GM20431 (cell line): ENCODE measurements around the gene DOCK10.

Experiments used
- in situ Hi-C: fragments of 300-500 bp; cut with MseI, MboI; formaldehyde crosslinking; loops from one replicate; pipeline ENCODE4 v1.15.0; 2020; ENCODE audit warnings: low sequenced_read_pairs; ENCODE audit not compliant: unreplicated experiment

Gene DOCK10

GRCh38 chr2:224803930-224804329, 238.3 kb downstream of the DOCK10 start:
- in situ Hi-C loops: no loop called here

GRCh38 chr2:224802407-224802806, 239.9 kb downstream of the DOCK10 start:
- in situ Hi-C loops: no loop called here

- in situ Hi-C loops: no loop called here
These were observed 240.9 kb downstream of the DOCK10 start for GRCh38 chr2:224801360-224801759.

- in situ Hi-C loops: no loop called here
These were observed 242.6 kb downstream of the DOCK10 start for GRCh38 chr2:224799691-224800090.

- in situ Hi-C loops: no loop called here
These were observed 244.1 kb downstream of the DOCK10 start for GRCh38 chr2:224798180-224798579.

DNA sequence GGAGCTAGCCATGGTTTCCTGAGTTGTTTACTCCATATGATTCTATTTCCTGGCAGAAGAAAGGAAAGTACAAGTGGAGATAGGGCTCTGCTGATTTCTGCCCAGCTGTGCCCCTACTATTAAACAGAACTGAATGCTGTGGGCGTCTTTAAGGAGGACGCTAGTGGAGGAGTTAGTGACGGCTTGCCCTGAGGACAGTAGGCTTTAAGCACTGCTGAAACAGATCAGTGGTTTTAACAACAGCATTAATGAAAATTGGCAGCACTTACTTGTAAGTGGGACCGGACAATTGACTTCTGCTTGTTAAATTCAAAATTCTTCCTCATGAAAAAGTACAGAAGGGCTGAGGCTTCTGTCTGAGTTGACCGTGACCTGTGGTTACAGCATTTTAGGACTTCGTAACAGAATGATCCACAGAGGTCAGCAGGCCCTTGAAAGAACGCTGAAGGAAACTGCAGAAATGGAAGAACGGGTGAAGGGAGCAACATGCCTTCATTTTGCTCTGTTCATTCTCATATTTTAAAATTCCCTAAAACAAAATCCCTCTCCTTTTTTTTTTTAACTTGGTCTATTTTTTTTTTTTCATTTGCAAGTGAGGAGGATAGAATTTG, 245.5 kb downstream of the DOCK10 start:
- in situ Hi-C loops: no loop called here

GRCh38 chr2:224793946-224794345, 248.3 kb downstream of the DOCK10 start:
- in situ Hi-C loops: no loop called here

GRCh38 chr2:224786848-224787247, 255.4 kb downstream of the DOCK10 start:
- in situ Hi-C loops: no loop called here

- in situ Hi-C loops: no loop called here
These were observed 260.9 kb downstream of the DOCK10 start for GRCh38 chr2:224781400-224781799.

DNA sequence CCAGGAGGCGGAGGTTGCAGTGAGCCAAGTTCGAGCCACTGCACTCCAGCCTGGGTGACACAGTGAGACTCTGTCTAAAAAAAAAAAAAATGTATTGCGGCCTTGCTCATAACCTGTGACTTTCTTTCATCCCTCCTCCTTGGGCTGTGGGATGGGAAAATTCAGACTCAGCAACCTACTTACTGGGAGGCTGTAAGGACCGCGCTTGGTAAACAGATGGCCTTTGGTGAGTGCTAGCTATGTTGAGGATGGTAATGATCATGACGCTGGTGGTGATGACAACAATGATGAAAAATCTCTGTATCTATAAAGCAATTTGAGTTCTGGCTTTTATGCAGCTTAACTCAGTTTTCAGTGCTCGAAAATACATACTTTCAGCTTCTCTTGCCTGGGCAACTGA, 261.4 kb downstream of the DOCK10 start:
- in situ Hi-C loops: no loop called here

GRCh38 chr2:224780106-224780505, 262.2 kb downstream of the DOCK10 start:
- in situ Hi-C loops: no loop called here

DNA sequence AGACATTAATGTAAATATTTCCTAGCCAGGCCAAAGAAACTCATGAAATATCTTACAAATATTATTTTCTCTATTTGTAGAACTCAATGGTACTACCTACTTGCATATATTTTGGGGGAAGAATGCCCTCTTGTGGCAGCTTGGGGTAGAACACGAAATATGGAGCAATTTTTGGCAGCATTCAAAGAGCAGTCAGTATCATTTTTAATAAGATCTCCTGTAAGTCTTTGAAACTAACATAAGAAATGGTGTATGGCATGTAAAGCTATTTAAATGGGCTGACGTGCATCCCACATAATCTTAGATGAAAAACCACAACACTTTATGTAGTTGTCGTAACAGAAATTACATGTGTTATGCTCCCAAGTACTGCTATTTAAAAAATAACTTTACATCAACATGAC, 263.8 kb downstream of the DOCK10 start:
- in situ Hi-C loops: loop anchor here (10.0 kb wide), 1 partner anchor 414 kb away; no protein-coding TSS in a partner anchor

- in situ Hi-C loops: loop anchor here (10.0 kb wide), 1 partner anchor 413 kb away; no protein-coding TSS in a partner anchor
These were observed 264.7 kb downstream of the DOCK10 start for GRCh38 chr2:224777559-224777930.

GRCh38 chr2:224776795-224777558, 265.3 kb downstream of the DOCK10 start:
- in situ Hi-C loops: loop anchor here (10.0 kb wide), 1 partner anchor 412 kb away; no protein-coding TSS in a partner anchor

DNA sequence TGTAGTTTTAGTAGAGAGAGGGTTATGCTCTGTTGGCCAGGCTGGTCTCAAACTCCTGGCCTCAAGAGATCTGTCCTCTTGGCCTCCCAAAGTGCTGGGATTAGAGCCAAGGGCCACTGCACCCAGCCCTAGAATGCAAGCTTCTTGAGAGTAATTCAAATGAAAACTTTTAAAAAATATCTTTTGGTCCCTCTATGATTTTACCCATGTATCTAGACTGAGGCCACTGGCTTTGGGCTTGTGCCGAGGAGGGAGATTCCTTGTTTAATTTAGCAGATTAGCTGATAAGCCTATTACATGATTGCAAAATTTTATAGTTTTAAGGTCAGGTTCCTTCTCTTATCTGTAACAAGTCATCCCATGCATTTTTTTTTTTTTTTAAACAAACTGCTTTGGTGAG, 266.6 kb downstream of the DOCK10 start:
- in situ Hi-C loops: loop anchor here (10.0 kb wide), 1 partner anchor 411 kb away; no protein-coding TSS in a partner anchor

DNA sequence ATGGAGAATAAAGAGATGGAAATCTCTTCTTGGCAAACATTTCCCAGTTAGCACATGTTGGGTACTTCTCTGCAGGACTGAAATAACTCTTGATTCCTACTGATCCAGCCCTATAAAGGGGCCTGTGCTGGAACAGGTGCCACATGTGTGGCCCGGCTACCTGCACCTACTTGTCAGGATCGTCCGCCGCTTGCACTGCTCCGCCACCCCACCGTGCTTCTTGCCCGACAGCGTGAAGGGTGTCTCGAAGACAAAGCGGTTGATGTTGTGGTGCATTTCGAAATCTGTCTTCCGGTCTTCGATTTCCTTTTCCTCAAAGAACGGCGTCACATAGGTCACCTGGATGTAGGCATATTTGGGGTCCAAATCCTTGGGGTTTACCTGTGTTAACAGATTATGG, 267.5 kb downstream of the DOCK10 start:
- in situ Hi-C loops: loop anchor here (10.0 kb wide), 1 partner anchor 410 kb away; no protein-coding TSS in a partner anchor

GRCh38 chr2:224772494-224772893, 269.8 kb downstream of the DOCK10 start:
- in situ Hi-C loops: loop anchor here (10.0 kb wide), 1 partner anchor 408 kb away; no protein-coding TSS in a partner anchor

DNA sequence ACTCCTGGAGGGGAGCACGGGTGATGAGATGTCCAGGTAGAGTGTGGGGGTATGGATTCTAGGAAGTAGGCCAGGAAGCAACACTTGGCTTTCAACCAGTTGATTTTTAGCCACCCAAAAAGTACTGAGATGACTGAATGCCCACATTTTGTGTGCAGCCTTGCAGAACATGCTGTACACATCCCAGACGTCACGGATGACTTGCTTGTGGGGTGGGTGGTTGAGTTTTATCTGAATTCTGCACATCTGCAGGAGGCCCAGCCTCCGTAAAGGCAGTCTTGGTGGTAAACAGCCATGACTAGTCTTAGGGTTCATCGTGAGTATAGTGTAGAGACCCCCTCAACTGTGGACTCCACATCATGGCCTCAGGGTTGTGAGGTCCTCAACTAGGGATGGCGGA, 272.8 kb downstream of the DOCK10 start:
- in situ Hi-C loops: no loop called here

DNA sequence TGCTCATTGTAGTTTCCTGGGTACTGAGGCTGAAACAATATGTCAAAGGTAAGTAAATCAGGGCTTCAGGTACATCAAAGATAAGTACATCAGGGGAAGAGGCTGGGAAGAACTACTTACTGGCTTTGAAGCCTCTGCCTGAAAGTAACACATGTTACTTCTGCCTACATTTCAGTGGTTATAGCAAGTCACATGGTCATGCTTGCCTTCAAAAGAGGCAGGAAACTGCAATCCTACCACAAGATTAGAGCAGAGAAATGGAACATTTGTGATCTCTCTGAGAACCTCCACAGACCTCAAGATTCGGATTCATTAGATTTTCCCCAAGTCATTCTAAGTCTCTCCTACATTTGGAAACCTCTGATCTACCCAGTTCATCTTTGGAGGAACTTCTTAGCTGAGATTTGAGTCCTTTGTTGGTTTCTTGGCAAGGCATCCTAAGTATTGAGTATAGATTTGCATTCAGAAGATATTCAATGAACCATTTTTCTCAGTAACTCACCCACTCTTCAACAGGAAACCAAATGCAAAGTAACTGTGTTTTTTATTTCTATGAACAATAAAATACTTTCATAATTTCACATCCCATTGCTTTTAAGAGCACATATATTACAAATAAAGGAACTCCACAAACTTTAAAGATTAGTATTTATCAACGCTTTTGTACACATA, 277.6 kb downstream of the DOCK10 start:
- in situ Hi-C loops: no loop called here

DNA sequence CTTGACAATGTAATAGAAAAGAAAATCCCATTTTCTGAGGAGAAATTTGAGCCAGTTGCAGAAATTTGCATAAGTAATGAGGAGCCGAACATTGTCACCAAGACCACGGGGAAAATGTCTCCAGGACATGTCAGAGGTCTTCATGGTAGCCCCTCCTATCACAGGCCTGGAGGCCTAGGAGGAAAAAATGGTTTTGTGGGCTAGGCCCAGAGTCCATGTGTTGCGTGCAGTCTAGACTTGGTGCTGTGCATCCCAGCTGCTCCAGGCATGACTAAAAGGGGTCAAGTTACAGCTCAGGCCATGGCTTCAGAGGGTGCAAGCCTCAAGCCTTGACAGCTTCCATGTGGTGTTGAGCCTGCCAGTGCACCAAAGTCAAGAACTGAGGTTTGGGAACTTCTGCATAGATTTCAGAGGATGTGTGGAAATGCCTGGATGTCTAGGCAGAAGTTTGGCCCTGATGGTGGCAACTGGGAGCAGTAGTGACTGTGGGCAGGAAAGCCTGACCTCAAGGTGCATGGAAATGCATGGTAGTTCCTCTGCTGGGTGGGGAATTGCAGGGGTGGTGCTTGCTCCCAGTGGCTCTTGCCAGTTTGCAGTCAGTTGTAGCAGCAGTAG, 284.2 kb downstream of the DOCK10 start:
- in situ Hi-C loops: no loop called here
